ENCODE measurements around the gene STAT5B. TPM values are rescaled to one million over a fixed set of nuclear protein-coding genes. Genes with fewer than 3 reads are reported as not detected.
A peak's percentile ranks its signal among the peaks of the same experiment; 100 is the strongest.

Gene STAT5B
- total RNA-seq, 1 experiment from 2014 or later = 42.9 TPM

DNA sequence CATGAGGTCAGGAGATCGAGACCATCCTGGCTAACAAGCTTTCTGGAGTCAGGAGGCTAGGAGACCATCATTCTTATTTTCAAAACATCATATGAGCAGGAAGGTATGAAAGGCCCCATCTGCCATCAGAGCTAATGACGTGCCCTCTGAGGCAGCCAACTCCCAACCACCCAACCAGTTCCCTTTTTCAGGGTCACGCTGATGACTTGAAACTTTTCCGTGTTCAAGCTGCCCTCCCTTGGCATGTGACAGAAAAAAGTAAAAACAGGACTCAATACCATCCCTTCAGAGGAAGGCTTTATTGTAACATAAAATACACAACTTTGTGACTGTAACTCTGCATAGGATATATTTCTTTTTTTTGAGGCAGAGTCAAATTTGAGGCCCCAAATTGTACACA, 77.3 kb downstream of the STAT5B start:
- H2BK12ac ChIP-seq (ENCODE audit: insufficient read length, low read depth, low read length) = no peak overlapping the region
- H2BK5ac ChIP-seq (ENCODE audit: insufficient read length, low read length) = no peak overlapping the region
- no peak overlapping the region for H3K23ac ChIP-seq (ENCODE audit: insufficient read length, low read depth, low read length)
- no peak overlapping the region for H2AK5ac ChIP-seq (ENCODE audit: insufficient read length, low read length)
- Mint-ChIP-seq H3K4me1 (peaks cover 6 to 10% of the 10 kb centered on the region in 2 experiments), H3K27ac (peak overlapping the region; percentile 12 to 87 (median 81); a peak in 3 of 7 replicates), H3K9me3 (no peaks in the 10 kb centered on the region), H3K4me3 (no peak overlapping the region), H3K36me3 (ENCODE audit: insufficient read depth in 1 of 3, low read depth in 3 of 3) (peaks cover 3 to 22% (median 22%) of the 10 kb centered on the region in 3 experiments; a peak in 6 of 7 replicates), H3K27me3 (ENCODE audit: low read depth) (no peaks in the 10 kb centered on the region)
- H3T11ph ChIP-seq (ENCODE audit: low read length) = no peak overlapping the region
- H4K5ac ChIP-seq (ENCODE audit: insufficient read length, low read depth, low read length) = no peak overlapping the region
- H4K8ac ChIP-seq (replicated peaks; ENCODE audit: insufficient read length, low read depth, low read length) = no peak overlapping the region
- no CpG with 5 or more reads among the region's 4 CpGs for WGBS (ENCODE audit: extremely low coverage, insufficient read length, low lambda C conversion rate)
- H3K23me2 ChIP-seq (ENCODE audit: insufficient read length, low read depth, low read length, poor library complexity, severe bottlenecking) = peaks cover 3% of the 10 kb centered on the region
- H3K27me3 ChIP-seq (ENCODE audit: insufficient read depth, low read length) = no peaks in the 10 kb centered on the region
- H4K91ac ChIP-seq (ENCODE audit: insufficient read length, low read depth, low read length) = no peak overlapping the region
- no peak overlapping the region for H2BK20ac ChIP-seq (ENCODE audit: low read depth, low read length, poor library complexity, severe bottlenecking)
- TF ChIP-seq CTCF (conservative IDR thresholded peaks at IDR 0.05) = no peak
- H2BK15ac ChIP-seq (ENCODE audit: low read depth, low read length) = no peak overlapping the region
- H3K27ac ChIP-seq (ENCODE audit: insufficient read length, low read depth, low read length) = no peak overlapping the region
- no peak overlapping the region for H3K4ac ChIP-seq (ENCODE audit: low read depth, low read length)
- DNase-seq = no peak
- no peaks in the 10 kb centered on the region for H3K4me1 ChIP-seq (ENCODE audit: insufficient read depth, low read length)
- H3K79me1 ChIP-seq (ENCODE audit: insufficient read depth, low read depth, low read length, poor library complexity, severe bottlenecking) = no peaks in the 10 kb centered on the region
- no peak overlapping the region for H3K4me2 ChIP-seq (ENCODE audit: insufficient read depth, insufficient read length, low read length)
- no peak overlapping the region for H2AFZ ChIP-seq (ENCODE audit: low read length)
- no peak overlapping the region for H3K18ac ChIP-seq (ENCODE audit: insufficient read length, low read depth, low read length)
- H3K9me3 ChIP-seq (ENCODE audit: control insufficient read depth, low read depth, low read length) = no peaks in the 10 kb centered on the region
- no peak overlapping the region for H3K56ac ChIP-seq (ENCODE audit: insufficient read length, low read depth, low read length)
- no peaks in the 10 kb centered on the region for H4K20me1 ChIP-seq (ENCODE audit: control insufficient read depth, insufficient read depth, insufficient read length)
- H3K14ac ChIP-seq (ENCODE audit: insufficient read depth, low read length) = no peak overlapping the region
- H3K9ac ChIP-seq (ENCODE audit: extremely low read depth, insufficient read length, low read length) = no peak overlapping the region
- H3K79me2 ChIP-seq (ENCODE audit: insufficient read depth, low read length) = no peaks in the 10 kb centered on the region
- H2BK120ac ChIP-seq (ENCODE audit: low read depth, low read length, poor library complexity, severe bottlenecking) = no peak overlapping the region

Measured in H9 (cell line).